Subcutaneous abdominal adipose tissue (tissue), 5 donors: ENCODE results near the gene SMURF1.

Source experiments
- H3K27ac ChIP-seq: one replicate; pipeline ENCODE4 v1.7.0; 2013; ENCODE audit warnings: low read depth, mild to moderate bottlenecking, inconsistent platforms, low read length, moderate library complexity
- H3K27me3 ChIP-seq, 5 donors: one replicate each; pipeline ENCODE4 v1.7.0; 2013; ENCODE audit warnings: low read length in 5 of 5, inconsistent platforms in 1 of 5; ENCODE audit not compliant: control insufficient read depth in 5 of 5, insufficient read depth in 4 of 5
- H3K36me3 ChIP-seq, 5 donors: one replicate each; pipeline ENCODE4 v1.7.0; 2013; ENCODE audit warnings: low read length in 5 of 5; ENCODE audit not compliant: control insufficient read depth in 5 of 5, insufficient read depth in 5 of 5
- H3K4me1 ChIP-seq, 5 donors: one replicate each; pipeline ENCODE4 v1.7.0; 2013; ENCODE audit warnings: low read length in 5 of 5, mild to moderate bottlenecking in 3 of 5, moderate library complexity in 1 of 5; ENCODE audit not compliant: control insufficient read depth in 5 of 5, insufficient read depth in 5 of 5
- H3K4me3 ChIP-seq, 5 donors: one replicate each; pipeline ENCODE4 v1.7.0; 2013; ENCODE audit warnings: low read length in 5 of 5, low read depth in 1 of 5
- H3K9ac ChIP-seq, 5 donors: one replicate each; pipeline ENCODE4 v1.7.0; 2013; ENCODE audit warnings: low read length in 5 of 5, mild to moderate bottlenecking in 4 of 5, moderate library complexity in 3 of 5
- H3K9me3 ChIP-seq, 5 donors: one replicate each; pipeline ENCODE4 v1.7.0; 2013; ENCODE audit warnings: low read length in 5 of 5; ENCODE audit not compliant: control insufficient read depth in 5 of 5
- donor health status: healthy.
- donor health status: healthy.
- donor health status: healthy.
- donor health status: healthy.
- donor health status: healthy.

The SMURF1 gene

GRCh38 chr7:99094401-99094800 is 49.5 kb downstream of the SMURF1 start:
- Histone ChIP-seq H3K27me3 (no peaks in the 10 kb centered on the region), H3K36me3 (no peaks in the 10 kb centered on the region), H3K27ac (no peak overlapping the region), H3K9me3 (peaks cover 0 to 8% (median 1%) of the 10 kb centered on the region in 5 donors), H3K4me3 (no peak overlapping the region), H3K4me1 (peaks cover under 1 to 35% (median 24%) of the 10 kb centered on the region in 5 donors), H3K9ac (no peak overlapping the region)

GRCh38 chr7:99092064-99092720 is 51.7 kb downstream of the SMURF1 start:
- no peaks in the 10 kb centered on the region for H3K36me3 ChIP-seq
- H3K9ac ChIP-seq, result no peak overlapping the region
- peaks cover 0 to 2% (median 0%) of the 10 kb centered on the region in 5 donors for H3K9me3 ChIP-seq
- no peaks in the 10 kb centered on the region for H3K27me3 ChIP-seq
- peaks cover 0 to 21% (median 10%) of the 10 kb centered on the region in 5 donors for H3K4me1 ChIP-seq
- no peak overlapping the region for H3K27ac ChIP-seq
- no peak overlapping the region for H3K4me3 ChIP-seq

- Histone ChIP-seq H3K9me3 (peaks cover 0 to 4% (median 0%) of the 10 kb centered on the region in 5 donors), H3K27ac (no peak overlapping the region), H3K9ac (no peak overlapping the region), H3K36me3 (no peaks in the 10 kb centered on the region), H3K27me3 (no peaks in the 10 kb centered on the region), H3K4me1 (peaks cover 0 to 13% (median 7%) of the 10 kb centered on the region in 5 donors), H3K4me3 (no peak overlapping the region)
These were observed 53.0 kb downstream of the SMURF1 start for GRCh38 chr7:99090771-99091542.

GRCh38 chr7:99089914-99090629 is 53.8 kb downstream of the SMURF1 start:
- Histone ChIP-seq H3K27me3 (no peaks in the 10 kb centered on the region), H3K4me1 (peaks cover 0 to 5% (median 0%) of the 10 kb centered on the region in 5 donors), H3K27ac (no peak overlapping the region)

GRCh38 chr7:99086944-99087343 is 57.0 kb downstream of the SMURF1 start:
- Histone ChIP-seq H3K36me3 (no peaks in the 10 kb centered on the region), H3K9me3 (peaks cover 0 to 4% (median 0%) of the 10 kb centered on the region in 5 donors), H3K27me3 (no peaks in the 10 kb centered on the region), H3K4me1 (peaks cover 0 to 5% (median 0%) of the 10 kb centered on the region in 5 donors), H3K9ac (no peak overlapping the region), H3K4me3 (no peak overlapping the region), H3K27ac (no peak overlapping the region)

More at GRCh38 chr7:99089914-99090629, 53.8 kb downstream of the SMURF1 start:
- Histone ChIP-seq H3K9me3 (peaks cover 0 to 4% (median 0%) of the 10 kb centered on the region in 5 donors), H3K4me3 (no peak overlapping the region), H3K36me3 (no peaks in the 10 kb centered on the region), H3K9ac (no peak overlapping the region)

- Histone ChIP-seq H3K27ac (no peak overlapping the region), H3K4me1 (peaks cover 0 to 5% (median 0%) of the 10 kb centered on the region in 5 donors), H3K4me3 (no peak overlapping the region), H3K27me3 (no peaks in the 10 kb centered on the region), H3K9me3 (peaks cover 0 to 4% (median 0%) of the 10 kb centered on the region in 5 donors), H3K36me3 (no peaks in the 10 kb centered on the region), H3K9ac (no peak overlapping the region)
These were observed 57.4 kb downstream of the SMURF1 start for GRCh38 chr7:99086532-99086931.

GRCh38 chr7:99083733-99084132 is 60.2 kb downstream of the SMURF1 start:
- Histone ChIP-seq H3K27ac (no peak overlapping the region), H3K36me3 (no peaks in the 10 kb centered on the region), H3K4me1 (peaks cover 0 to 17% (median 14%) of the 10 kb centered on the region in 5 donors), H3K9me3 (peaks cover 0 to 4% (median 0%) of the 10 kb centered on the region in 5 donors), H3K27me3 (no peaks in the 10 kb centered on the region), H3K9ac (no peak overlapping the region), H3K4me3 (no peak overlapping the region)

- Histone ChIP-seq H3K9ac (no peak overlapping the region), H3K27me3 (no peaks in the 10 kb centered on the region), H3K4me3 (no peak overlapping the region), H3K27ac (no peak overlapping the region), H3K9me3 (peaks cover 0 to 4% (median 0%) of the 10 kb centered on the region in 5 donors), H3K4me1 (peaks cover 0 to 20% (median 14%) of the 10 kb centered on the region in 5 donors), H3K36me3 (no peaks in the 10 kb centered on the region)
These were observed 60.7 kb downstream of the SMURF1 start for GRCh38 chr7:99083068-99083651.

- peaks cover 0 to 3% (median 0%) of the 10 kb centered on the region in 5 donors for H3K36me3 ChIP-seq
- no peak overlapping the region for H3K9ac ChIP-seq
- H3K4me1 ChIP-seq, result peaks cover 0 to 20% (median 14%) of the 10 kb centered on the region in 5 donors
- no peaks in the 10 kb centered on the region for H3K27me3 ChIP-seq
- no peaks in the 10 kb centered on the region for H3K9me3 ChIP-seq
- no peak overlapping the region for H3K4me3 ChIP-seq
- no peak overlapping the region for H3K27ac ChIP-seq
These were observed 63.2 kb downstream of the SMURF1 start for GRCh38 chr7:99080679-99081078.
